ENCODE data around the gene UBN1.

The UBN1 gene

DNA sequence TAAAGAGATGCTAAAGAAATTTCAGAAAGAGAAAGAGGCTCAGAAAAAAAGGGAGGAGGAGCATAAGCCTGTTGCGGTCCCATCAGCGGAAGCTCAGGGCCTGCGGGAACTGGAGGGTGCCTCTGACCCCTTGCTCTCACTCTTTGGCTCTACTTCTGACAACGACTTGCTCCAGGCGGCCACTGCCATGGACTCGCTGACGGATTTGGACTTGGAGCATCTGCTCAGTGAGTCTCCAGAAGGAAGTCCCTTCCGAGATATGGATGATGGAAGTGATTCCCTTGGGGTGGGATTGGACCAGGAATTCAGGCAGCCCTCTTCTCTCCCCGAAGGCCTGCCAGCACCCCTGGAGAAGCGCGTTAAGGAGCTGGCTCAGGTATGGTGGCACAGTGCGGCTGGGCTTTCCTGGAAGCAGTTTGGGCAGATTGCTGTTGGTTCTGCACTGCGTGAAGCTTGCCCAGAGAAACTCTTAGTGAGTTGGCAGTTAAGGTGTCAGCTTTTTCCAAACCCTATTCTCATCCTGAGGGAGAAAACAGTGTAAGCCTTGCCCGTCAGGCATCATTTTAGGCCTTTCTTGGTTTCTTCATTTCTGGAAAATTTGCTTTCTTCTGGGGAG is 13.6 kb downstream of the UBN1 start:
- DNase-seq = no peak

DNA sequence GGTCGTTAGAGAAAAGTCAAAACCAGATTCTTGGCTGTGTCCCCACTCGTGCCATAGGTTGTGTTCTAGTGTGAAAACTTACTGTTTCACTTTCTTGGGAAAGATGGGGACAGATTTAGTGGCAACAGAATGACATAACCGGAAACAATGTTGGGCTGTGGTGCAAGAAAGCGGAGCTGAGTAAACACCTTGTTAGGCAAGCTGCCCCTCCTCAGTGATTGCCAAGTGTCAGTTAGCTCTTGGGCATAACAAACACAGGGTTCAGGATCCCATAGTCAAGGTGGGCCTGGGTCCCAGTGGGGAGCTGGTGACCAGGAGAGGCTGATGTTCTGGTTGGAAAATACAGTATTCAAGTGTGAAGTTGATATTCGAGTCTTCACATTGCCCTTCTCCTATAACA is 15.4 kb downstream of the UBN1 start:
- DNase-seq = no peak

DNA sequence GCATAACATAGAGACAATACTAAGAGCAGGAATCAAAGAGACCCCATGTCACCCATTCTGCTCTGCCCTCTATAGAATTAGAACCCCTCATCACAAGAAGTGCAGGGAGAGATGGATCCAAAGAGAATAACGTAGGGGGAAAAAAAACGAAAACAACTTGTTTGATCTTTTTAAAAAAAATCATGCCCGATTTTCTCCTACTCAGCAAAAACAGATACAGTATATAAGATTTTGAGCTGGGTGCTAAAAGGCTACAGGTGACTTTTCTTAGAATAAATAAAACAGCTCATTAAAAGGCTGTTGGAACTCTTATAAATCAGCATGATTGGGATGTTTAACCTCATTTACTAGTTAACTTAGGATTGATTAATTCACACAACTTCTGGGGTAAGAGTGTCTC is 17.4 kb downstream of the UBN1 start:
- DNase-seq = no peak

DNA sequence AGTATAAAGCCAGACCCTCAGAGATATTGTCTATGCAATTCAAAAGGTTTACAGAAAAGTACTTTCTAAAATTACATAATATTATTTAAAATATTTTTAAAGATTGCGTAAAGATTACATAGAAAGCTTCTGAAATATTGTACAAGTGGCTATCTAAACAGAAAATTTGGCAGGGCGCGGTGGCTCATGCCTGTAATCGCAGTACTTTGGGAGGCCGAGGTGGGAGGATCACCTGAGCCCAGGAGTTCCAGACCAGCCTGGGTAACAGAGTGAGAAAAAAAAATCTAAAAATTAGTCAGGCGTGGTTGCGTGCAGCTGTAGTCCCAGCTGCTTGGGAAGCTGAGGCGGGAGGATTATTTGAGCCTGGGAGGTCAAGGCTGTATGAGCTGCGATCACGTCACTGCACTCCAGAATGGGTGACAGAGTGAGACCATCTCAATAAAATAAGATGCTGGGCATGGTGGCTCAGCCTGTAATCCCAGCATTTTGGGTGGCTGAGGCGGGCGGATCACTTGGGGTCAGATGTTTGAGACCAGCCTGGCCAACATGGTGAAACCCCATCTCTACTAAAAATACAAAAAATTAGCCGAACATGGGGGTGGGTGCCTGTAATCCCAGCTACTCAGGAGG is 18.1 kb downstream of the UBN1 start:
- no peak for DNase-seq

DNA sequence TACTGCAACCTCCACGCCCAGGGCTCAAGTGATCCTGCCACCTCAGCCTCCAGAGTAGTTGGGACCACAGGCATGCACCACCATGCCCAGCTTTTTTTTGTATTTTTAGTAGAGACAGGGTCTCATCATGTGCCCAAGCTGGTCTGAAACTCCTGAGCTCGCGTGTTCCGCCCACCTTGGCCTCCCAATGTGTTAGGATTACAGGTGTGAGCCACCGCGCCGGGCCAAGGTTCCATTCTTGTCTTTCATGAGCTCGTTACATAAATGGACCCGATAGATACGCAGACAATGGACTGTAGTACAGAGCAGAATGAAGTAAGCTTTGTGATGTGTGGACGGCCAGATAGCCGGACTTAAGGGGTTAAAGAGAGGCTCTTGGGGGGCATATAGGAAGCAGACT is 19.3 kb downstream of the UBN1 start:
- no peak for DNase-seq

DNA sequence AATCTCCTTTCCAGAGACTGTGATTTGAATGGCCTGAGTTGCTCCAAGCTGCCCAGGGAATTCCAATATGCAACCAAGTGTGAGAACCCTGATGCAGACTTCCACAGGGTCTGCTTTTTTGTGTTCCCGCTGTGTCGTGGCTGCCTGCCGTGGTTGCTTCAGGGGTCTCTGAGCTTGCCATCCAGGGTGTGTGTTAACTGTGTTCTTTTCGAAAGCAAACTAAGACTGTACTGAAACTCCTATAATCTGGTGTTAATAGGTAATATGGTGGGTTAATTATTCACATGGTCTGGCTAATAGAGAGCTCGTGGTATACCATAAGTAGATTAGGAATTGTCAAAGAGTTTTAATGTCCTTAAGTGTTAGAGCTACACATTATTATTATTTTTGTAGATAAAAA is 20.7 kb downstream of the UBN1 start:
- no peak for DNase-seq

DNA sequence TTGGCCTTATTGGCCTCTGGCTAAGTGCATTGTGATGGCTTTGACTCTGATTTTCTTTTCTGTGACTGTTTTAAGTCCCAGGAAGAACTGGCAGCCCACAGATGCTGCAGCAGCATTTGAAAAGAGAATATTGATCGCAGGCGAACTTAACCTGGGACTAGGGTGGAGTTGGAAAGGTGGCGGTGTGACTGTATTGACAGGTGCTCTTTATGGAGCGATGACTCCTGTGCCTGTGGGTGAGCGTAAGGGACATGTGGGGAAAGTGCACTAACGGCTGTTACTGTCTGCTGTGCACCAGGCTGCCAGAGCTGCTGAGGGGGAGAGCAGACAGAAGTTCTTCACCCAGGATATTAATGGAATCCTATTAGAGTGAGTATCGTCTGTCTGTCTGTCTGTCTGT is 21.3 kb downstream of the UBN1 start:
- no peak for DNase-seq

DNA sequence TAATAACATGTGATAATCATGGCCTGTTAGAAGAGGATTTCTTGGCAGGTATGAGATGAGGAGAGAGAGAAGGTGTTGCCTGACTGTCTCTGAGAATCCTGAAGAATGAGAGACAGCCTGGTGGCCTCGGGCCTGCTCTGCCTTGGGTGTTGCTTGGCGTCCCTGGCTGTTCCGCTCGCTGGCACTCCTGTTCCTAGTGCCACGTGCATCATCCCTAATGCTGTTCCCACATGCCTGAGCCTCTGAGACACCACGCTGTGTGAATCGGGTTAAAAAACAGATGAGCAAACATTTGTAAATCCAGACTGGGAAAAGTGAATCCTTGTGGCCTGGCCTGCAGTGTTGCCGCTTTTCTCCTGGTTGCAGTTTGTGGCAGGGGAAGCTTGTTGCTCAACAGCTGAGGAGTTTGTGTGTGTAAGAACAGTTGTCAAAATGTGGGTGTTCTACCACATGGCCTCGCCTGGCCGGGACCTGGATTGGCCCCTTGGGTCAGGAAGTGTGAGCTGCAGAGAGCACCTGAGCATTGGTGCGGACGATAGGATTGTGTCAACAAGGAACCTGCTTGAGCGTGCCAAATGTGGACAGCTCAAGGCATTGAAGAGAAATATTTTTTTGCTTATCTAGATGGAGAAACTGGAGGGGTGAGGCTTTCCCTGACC is 22.0 kb downstream of the UBN1 start:
- DNase-seq = no peak

DNA sequence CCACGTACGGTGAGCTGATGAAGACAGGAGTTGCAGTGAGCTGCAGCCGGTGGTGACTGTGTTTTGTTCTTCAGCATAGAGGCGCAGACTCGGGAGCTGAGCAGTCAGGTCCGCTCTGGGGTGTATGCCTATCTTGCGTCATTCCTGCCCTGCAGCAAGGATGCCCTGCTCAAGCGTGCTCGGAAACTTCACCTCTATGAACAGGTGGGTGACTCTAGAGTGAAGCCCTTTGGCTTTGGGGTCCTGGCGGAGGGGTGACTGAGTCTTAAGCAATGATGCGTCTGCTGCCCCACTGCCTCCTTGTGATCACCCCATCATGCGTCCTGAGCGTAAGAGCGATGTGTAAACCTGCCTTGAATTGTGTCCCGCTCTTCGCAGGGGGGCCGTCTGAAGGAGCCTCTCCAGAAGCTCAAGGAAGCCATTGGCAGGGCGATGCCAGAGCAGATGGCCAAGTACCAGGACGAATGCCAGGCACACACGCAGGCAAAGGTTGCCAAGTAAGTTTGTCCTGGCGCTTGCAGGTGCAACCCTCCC is 22.9 kb downstream of the UBN1 start:
- DNase-seq = no peak

DNA sequence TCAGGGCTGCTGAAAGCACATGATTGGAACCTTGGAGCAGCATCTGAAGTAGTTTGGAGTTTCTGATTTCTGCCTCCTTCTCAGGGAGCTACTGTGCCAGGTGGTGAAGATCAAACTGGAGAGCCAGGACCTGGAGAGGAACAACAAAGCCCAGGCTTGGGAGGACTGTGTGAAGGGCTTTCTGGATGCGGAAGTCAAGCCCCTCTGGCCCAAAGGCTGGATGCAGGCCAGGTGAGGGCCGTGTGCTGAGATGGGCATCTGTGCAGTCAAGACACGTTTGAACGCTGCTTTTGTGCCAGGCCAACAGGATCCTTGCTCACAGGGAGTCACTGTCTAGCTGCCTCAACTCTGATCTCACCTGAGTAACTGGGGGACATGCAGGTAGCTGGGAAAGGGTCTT is 23.8 kb downstream of the UBN1 start:
- no peak for DNase-seq

DNA sequence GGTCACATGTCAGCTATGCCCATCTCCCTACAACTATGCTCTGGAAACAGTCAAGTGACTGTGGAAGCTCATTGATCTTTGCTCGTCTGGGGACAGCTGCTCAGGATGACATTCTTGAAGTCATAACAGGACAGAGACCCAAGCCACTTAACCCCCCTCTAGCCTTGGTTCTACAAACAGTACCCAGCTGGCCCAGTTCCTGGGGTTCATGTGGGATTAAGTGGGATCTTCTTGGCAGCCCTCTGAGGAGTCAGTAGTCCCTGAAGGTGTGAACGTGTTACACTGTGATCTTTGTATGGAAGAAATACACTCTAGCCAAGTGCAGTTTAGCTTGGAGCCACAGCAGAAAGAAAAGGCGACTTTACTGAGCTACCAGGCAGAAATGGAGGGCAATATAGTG is 25.8 kb downstream of the UBN1 start:
- DNase-seq = no peak

DNA sequence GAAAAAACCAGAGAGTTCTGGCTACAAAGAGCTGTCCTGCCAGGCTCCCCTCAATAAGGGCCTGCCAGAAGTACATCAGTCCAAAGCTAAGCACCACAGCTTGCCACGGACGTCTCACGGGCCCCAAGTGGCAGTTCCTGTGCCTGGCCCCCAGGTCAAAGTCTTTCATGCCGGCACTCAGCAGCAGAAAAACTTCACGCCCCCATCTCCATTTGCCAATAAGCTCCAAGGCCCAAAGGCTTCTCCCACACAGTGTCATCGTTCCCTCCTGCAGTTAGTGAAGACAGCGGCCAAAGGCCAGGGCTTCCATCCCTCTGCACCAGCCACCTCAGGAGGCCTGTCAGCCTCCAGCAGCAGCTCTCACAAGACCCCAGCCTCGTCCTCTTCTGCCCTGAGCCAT is 27.4 kb downstream of the UBN1 start:
- no peak for DNase-seq

DNA sequence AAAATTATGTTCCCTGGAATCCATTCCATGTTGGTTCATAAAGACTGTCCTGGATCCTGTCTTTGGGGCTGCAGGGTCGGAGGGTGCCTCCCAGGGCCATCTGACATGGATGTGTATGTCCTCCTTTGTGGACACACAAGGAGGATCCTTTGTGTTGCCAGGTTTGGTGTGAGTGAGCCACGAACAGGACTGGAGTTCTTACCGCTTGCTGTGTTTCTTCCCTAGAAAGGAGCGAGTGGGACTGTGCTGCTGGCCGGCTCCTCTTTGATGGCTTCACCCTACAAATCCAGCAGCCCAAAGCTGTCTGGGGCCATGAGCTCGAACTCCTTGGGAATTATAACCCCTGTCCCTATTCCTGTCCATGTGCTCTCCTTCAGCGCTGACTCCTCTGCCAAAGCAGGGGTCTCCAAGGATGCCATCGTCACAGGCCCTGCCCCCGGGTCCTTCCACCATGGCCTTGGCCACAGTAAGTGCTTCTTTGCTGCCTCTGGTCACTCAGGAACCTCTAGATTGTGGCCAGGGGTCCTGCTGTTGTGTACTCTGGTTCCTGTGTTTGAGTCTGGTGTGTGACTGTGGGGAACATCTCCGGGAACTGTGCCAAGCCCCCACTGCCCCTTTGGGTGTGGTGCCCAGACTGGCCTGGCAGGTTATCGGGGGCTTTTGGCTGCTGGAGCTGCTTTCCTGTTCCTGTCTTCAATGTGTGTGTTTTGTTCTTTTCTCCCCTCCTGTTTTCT is 29.5 kb downstream of the UBN1 start:
- no peak for DNase-seq

DNA sequence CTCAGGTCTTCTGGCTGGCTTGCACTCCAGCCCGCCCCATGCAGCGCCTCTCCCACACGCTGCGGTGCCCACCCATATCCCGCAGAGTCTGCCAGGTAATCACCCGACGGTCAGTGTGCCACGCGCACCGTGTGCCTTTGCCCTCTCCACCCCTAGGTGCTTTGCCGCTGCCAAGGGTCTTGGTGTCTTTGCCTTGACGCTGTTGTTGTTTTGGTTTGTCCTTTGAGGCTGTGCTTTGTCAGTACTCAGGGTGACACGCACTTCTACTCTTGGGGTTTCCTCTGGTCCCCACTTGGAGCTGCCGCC is 30.1 kb downstream of the UBN1 start:
- DNase-seq = no peak

DNA sequence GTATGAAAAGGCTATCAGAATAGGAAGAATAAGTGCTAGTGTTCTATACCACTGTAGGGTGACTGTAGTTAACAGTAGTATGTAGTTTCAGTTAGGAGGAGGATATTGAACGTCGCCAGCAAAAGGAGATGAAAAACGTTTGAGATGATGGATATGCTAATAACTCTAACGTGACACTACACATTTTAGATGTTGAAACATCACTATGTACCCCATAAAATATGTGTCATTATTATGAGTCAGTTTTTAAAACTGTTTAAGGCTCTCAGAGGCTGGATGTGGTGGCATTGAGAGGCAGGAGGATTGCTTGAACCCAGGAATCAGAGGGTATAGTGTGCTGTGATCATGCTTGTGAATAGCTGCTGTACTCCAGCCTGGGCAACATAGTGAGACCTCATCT is 31.8 kb downstream of the UBN1 start:
- DNase-seq = no peak

DNA sequence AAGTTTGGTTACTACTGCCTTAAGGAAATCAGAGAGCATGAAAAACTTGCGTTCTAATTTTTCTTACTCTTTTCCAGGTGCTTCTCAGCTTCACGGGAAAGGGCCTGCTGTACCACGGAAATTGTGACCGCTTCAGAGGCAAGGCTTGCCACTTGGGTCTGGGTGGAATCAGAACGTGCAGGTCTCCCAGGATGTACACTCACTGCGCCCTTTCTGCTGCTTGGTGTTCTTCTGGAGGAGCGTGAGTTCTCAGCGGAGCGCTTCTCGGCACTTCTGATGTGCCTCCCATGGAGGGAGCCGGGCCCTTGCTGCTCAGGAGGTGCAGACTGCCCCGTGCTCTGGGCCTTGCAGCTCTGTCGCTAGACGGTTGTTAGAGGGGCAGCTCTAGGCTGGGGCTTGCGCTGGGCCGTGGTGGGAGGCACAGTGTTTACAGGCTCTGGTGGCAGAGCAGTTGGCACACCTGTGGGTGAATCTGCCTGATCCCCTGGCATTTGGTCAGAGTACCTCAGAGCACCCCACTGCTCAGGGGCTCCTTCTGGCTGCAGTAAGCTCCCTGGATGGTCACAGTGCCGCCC is 32.8 kb downstream of the UBN1 start:
- no peak for DNase-seq

DNA sequence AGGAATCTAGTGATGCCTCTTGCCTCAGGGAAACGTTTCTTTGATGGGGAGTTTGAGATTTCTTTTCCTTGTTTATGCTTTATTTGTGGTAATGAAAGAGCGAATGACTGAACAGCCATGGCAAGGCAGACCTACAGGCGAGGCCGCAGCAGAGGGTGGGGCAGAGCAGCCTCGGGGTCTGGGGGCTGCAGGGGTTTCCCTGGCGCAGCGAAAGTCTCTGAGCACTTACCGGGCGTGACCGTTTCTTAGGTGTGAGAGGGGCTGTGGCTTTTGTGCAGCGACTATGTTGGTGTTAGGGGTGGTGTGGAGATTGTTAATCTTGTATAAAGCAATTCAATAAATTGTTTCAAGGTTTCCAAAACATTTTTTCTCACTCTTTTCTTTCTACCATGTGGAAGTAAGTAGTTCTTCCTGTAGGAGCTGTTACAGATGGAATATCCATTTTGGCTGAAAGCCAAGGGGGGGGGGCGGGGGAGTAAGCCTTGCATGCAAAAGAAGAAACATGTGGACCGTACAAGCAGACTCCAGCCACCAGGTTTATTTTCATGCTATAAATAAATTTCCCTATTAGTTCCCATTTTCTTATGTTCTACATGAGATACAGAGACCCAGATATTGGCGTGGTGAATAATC is 34.8 kb downstream of the UBN1 start:
- DNase-seq = no peak

DNA sequence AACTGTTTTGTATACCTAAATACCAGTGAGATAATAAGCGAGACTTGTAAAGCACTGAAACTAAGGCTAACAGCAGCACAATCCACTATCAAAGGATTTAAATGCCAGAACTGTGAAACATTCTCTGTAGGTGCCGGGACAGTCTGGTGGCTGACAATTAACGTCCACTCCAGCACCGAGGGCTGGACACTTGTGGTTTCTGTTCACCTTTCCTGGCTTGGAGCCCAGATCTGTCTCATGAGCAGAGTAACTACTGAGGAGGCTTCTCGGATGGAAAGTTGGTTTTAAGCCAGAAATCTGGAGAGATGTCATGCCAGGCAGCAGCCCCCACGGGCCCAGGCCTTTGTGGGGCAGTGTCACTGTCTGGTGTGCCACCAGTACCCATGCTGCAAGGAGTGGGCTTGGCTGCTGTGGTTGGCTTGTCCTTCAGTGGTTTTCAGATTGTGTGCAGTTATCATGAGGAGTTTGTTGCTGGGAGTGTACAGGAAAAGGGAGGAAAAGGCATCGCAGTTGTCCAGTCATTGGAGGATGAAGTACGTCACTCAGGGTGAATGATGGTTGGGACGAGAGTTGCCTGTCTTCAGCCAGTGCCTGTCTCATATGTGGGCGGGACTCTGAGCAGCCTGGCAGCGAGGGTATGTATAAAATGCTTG is 35.5 kb downstream of the UBN1 start:
- no peak for DNase-seq

DNA sequence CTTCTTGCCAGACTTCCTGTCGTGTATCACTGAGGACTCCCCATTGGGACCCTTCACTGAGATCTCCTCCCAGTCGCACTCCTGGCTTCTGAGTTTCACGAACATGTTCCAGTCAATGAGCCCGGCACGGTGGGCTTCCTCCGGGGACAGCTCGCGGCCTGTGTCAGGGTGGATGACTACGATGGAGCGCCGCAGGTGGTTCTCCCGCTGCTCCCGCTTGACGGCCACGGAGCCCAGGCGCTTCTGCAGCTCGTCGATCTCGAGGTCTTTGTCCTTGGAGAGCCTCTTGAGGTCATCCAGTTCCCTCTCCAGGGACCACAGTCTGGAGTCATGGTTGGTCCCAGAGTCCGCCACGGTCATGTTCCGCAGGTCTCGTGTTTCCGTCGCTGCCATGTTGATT is 36.2 kb downstream of the UBN1 start:
- no peak for DNase-seq

DNA sequence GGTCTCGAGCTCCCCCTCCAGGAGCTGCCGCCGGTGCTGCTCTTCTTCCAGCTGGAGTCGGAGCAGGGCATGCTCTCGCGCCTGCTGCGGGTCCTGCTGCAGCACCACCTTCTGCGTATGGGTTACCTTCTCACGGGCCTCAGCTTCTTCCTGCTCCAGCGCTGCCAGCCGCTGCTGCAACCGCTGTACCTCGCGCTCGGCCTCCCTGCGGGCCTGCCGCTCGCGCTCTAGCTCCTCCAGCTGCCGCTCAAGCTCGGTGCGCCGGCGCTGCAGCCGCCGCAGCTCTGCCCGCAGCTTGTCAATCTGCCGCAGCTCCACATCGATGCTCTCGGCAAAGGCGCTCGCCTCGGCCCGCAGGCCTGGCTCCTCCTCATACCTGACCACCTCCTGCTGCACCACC is 36.9 kb downstream of the UBN1 start:
- DNase-seq = no peak

DNA sequence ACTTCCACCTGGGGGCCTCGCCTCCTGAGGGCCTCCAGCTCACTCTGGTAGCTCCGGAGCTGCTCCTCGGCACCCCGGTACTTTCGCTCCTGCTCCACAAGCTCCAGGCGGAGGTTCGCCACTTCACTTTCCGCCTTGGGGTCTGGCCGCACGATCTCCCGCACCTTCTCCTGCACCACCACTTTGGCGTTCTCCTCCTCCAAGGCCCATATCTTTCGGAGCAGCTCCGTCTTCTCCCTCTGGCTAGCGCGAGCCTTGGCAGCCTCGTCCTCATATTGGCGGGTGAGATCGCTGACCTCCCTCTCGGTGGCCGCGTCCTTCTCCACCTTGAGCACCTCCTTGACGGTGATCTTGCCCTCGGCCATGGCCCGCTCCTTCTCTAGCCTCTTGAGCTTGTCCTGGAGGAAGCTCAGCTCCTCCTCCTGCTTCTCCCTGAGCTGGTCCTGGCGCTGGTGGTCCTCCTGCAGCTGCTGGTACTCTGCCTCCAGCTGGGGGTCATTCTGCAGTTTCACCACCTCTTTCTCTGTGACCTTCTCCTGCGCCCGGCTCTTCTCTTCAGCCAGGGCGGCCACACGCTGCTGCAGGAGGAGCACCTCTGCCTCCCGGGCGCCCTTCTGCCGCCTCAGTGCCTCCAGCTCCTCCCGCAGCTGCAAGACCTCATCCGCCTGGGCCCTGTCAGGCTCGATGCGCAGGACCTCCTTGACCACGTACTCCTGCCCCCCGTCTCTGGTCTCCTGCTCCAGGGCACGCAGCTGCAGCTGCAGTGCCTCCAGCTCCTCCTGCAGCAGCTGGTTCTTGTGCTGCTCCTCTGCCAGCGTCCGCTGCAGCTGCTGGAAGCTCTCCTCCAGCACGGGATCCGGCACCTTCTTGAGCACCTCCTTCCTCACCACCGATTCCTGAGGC is 37.9 kb downstream of the UBN1 start:
- no peak for DNase-seq

DNA sequence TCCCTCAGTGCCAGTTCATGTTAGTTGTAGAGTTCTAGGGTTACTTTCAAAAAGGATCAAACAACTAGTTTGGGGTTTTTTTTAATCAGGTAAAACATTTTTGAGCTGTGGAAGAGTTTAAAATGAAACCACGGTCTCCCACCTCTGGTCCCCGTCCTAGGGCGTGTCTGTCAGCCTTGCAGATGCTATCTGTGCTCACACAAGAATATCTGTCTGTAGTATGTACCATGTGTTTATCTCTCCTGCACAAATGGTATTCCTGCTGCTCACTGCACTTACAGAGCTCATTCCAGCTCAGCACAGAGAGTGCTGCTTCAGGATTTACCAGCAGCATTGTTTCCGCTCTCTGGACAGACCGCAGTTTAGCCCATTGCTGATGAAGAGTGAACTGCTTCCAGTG is 38.9 kb downstream of the UBN1 start:
- no peak for DNase-seq
